ENCODE results near the gene TMPRSS7.
"Not testable (repeated sequence)": the region's sequence is repeated elsewhere in the genome, so short reads cannot be mapped to it uniquely, and the experiment has no call there.

TMPRSS7 gene

DNA sequence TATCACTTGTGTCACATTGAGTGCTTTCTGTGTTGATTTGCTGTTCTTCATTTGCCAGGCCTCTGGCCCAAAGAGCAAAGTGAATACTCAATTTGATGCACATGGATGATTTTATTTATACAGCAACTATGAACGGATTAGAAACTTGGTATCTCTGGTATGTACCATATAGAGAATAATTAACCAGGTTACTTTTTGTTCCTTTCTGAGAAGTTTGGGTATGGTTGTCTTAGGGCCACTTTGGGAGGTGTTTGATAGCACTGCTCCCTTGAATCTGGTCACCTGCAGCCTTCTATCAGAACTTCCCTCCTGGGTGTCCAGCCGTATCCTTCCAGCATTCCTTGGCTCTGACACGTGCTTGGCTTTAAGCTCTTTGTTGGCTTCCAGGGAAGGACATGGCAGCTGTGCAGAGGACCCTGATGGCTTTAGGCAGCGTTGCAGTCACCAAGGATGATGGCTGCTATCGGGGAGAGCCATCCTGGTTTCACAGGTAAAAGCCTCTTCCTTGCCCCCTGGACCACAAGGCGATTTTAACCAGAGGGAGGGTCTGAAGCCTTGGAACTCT lies 23.1 kb upstream of the TMPRSS7 start:
- Histone ChIP-seq H3K4me3 (no peak overlapping the region), H3K27ac (no peak overlapping the region)

DNA sequence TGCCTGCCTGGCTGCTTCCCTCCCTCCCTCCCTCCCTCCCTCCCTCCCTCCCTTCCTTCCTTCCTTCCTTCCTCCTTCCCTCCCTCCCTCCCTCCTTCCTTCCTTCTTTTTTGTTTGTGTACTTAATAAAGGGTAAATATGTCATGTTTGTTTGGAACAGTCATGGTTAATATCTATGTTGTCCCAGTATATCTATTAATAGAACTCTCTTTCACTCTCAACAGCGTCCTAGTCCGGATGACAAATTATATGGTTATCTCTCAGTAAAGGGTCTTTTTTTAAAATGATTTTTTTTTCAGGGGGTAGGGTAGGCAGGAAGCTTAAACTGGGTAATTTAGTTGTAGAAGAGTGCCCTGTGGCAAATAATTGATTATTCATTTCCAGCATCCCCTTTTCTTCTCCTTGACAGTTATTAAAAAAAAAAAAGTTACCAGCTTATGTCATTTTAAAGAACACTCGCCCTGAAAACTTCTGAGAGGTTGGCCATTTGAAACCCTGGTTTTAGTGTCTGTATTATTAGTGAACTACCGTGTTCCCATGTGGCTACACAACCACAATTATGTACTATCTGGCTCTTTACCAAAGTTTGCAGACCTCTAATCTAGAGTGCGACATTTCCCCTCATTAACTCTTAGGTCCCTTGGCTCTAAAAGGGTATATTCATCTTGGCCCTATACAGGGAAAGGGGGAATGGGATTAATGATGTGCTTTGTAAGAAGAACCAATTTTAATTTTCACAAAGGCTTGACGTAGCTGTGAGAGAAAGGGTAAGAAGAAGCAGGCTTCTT lies 22.1 kb upstream of the TMPRSS7 start:
- H3K27ac ChIP-seq = no peak overlapping the region
- no peak overlapping the region for H3K4me3 ChIP-seq

DNA sequence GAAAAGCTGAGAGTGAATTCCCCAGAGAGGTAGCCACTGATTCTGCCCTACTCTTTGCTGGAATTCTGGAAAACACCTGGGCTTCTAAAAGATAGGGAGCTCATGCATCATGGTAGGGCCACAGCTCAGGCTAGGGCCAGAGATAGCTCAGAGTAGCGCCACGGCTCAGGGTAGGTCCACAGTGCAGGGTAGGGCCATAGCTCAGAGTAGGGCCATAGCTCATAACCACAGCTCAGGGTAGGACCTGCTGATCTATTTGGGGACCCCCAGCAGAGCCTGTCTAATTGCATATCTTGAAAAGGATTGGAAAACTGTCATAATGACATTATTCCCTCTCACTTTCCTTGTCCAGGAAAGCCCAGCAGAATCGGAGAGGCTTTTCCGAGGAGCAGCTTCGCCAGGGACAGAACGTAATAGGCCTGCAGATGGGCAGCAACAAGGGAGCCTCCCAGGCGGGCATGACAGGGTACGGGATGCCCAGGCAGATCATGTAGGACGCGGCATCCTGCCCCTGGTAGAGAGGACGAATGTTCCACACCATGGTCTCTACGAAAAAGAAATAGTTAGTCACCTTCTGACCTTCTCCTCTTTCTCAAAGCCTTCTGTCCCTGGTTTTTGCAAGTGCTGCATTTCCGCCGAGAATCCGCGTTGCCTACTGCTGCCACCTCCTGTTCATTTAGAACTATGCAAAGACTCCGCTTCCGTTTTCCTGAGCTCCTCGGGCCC lies 21.3 kb upstream of the TMPRSS7 start:
- H3K4me3 ChIP-seq = no peak overlapping the region
- H3K27ac ChIP-seq = no peak overlapping the region

DNA sequence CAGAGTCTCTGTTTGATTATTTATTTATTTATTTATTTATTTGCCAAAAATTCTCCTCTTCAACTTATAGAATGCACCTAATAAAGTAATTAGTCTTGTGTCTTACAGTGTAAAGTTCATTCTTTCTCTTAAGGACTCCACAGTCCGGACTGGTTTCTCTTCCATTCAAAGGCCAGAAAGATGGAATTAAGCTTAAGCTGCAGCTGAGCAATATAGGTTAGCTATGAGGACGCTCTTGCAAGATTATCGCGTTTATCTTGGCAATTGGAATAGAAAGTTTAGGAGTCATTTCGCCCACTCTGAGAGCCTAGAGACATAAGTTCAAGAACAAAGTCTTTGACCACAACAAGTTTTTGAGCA lies 20.8 kb upstream of the TMPRSS7 start:
- H3K4me3 ChIP-seq = no peak overlapping the region
- no peak overlapping the region for H3K27ac ChIP-seq

DNA sequence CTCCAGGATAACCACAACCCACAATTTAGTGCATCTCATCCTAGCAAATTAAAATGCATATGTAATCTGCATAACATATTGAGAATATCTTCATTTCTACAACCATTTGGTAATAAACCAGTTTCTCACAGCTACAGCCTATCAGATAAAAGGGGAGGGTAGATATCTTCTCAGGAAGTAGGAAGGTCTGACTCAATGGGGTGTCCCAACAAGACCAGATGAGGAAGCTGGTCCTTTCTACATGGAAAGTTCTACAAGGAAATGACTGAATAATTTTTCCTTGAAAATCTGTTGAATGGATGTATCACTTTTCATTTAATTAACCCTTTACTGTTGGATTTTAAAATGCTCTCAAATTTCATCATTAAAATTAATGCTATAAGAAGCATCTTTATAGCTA lies 17.4 kb upstream of the TMPRSS7 start:
- Histone ChIP-seq H3K4me3 (no peak overlapping the region), H3K27ac (no peak overlapping the region)

DNA sequence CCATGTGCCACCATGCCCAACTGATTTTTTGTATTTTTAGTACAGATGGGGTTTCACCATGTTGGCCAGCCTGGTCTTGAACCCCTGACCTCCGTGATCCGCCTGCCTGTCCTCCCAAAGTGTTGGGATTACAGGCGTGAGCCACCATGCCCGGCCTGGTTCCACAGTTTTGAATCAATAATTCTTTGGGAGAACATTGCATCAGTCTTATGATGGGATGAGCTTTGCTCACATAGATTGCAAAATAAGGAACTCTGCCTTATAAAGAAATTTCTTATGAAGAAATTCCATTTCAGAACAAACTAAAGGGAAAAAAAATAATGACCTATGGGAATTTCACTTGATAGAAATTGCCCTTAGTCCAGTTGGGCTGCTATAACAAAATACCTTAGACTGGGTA lies 15.8 kb upstream of the TMPRSS7 start:
- H3K27ac ChIP-seq = no peak overlapping the region
- no peak overlapping the region for H3K4me3 ChIP-seq

DNA sequence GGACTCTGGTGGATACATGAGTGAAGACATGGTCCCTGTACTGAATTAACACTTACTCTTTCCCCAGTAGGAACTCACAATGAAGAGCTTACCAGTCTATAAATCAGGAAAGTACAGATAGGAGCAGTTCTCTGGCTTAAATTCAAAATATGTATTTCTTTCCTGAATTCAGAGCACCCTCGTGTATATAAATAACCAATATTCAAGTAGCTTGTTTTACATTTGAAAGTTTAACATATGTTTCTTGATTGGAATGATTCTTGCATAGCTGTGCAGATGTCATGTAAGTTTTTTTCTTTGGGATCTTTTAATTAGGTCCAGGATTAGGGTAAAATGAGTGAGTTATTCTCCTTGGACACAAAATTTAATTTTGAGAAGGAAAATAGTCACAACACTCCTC lies 14.8 kb upstream of the TMPRSS7 start:
- Histone ChIP-seq H3K4me3 (no peak overlapping the region), H3K27ac (no peak overlapping the region)

DNA sequence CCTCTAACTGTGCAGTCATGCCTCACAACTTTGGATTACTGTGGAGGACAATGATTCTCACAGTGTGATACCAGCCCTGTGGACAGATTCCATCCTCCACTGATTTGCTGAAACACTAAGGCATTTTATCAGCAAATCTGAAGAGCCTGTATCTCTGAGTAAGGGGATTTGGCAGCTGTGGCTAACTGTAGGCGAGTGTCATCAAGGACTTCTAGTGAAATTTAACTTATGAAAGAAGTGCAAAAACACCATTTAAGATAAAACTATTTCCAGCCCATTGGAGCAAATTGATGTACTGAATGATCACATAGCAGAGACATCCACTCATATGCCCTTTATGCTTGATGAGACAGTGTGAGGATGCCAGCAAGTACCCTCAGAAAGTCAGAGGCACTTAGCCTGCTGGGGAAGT lies 13.9 kb upstream of the TMPRSS7 start:
- no peak overlapping the region for H3K4me3 ChIP-seq

DNA sequence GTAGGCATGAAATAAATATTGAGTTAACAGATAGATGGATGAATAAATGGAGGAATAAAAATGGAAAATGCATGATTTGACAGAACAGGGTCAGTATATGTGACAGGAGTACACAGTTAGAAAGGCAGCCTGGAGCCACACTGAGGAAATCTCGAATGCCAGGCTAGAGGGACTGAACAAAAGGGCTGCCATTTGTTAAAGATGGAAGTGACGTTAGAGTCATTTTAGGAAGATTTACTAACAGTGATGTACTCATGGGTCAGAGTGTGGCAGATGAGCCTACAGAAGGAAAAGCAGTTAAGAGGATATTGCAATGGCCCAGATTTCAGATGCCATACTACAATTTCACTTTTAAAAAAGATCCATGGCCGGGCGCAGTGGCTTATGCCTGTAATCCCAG lies 7.4 kb upstream of the TMPRSS7 start:
- Histone ChIP-seq H3K27ac (no peak overlapping the region), H3K4me3 (no peak overlapping the region)

More for the DNA sequence above, 13.9 kb upstream of the TMPRSS7 start:
- no peak overlapping the region for H3K27ac ChIP-seq

DNA sequence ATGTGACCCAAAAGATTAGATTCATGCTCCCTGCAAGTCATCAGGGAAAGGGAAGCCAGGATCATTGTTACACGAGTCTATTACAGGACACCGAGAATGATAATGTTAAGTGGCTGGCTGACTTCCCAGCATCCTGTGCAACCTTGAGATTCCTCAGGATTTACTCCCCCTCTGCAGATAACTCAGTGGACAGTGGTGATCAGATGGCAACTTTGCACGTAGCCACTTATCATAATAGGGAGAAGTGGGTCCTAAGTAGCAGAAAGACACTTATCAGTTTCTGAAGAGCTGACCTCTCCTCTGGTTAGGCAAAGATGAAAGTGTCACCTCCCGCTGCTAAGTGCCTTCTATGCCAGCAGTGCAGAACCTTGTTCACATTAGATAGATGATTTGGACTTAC lies 6.7 kb upstream of the TMPRSS7 start:
- H3K4me3 ChIP-seq = no peak overlapping the region

DNA sequence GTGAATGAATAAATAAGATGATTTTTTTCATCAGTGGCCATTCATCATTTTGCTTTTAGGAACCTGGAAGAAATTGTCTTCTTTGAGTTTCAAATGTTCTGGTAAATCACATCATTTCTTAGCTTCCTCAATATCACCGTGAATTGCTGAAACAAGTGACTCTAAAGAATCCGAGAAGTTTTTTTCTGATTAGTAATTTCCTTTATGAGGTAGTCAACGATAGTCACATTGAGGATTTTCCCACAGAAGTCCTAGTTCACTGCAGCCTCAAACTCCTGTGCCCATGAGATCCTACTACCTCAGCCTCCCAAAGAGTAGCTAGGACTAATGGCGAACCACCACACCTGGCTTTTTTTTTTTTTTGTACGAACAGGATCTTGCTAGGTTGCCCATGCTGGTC lies 3.6 kb upstream of the TMPRSS7 start:
- no peak overlapping the region for H3K27ac ChIP-seq
- no peak overlapping the region for H3K4me3 ChIP-seq

More for the DNA sequence above, 6.7 kb upstream of the TMPRSS7 start:
- no peak overlapping the region for H3K27ac ChIP-seq

DNA sequence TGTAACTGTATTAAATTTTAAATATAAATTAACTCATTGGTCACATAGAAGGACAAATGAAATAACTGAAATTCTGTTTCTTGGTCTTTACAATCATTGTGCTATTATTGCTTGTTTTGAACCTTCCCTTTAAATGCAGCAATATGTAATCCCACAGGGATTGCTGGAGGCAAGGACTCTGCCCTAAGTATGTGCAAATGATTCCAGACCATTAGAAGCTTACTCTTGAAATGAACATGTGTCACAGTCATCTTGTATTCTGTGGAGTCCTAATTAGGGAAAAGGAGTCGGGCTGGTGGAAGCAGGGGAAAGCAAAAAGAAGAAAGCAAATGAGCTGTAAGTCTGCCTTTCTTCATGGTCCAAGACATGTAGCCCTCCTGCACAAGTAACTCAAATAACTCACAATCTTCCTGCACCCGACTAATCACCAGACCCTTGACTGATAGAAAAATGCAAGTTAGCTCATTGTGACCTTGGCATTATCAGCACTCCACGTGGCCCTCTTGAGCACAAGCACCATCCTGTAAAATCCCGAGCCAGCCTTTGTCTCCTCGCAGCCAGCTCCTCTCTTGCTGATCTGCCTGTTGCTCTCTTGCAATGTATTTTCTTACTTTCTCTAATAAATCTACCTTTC lies 2.3 kb upstream of the TMPRSS7 start:
- no peak overlapping the region for H3K27ac ChIP-seq
- H3K4me3 ChIP-seq = no peak overlapping the region

DNA sequence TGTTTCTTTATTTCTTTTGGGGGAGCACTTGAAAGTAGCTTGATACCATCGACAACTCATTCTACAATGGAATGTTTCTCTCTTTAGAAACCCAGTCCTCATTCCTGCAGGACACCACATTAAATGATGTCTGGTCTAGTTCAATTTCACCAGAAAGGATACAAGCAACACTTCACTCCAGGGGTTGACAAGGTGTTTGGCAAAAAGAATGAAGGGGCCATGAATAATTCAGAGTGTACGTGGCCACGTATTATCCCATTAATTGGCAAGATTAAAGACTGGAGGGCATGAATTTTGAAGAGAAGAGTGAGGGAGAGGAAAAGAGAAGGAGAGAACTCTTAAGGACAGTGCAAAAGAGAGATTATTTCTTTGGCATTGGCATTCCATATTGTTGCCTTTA lies 705 bp downstream of the TMPRSS7 start:
- Histone ChIP-seq H3K4me3 (no peak overlapping the region), H3K27ac (no peak overlapping the region)

DNA sequence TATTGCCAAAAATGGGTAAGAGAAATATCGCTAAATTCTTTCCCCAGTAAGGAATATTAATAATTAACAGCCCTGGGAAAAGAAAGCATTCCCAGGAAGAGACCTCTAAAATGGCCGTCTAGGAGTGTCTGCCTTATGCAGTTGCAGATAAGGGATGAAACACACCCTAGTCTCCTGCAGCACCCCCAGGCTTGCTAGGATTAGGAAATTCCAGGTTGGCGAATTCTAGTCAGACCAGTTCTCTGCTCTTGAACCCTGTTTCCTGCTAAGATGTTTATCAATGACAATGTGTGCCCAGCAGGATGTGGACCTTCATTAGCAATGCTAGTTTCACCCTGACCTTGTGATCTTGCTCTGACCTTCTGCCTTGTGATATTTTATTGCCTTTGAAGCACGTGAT lies 2.7 kb downstream of the TMPRSS7 start:
- not testable (repeated sequence) for H3K4me3 ChIP-seq, H3K27ac ChIP-seq

DNA sequence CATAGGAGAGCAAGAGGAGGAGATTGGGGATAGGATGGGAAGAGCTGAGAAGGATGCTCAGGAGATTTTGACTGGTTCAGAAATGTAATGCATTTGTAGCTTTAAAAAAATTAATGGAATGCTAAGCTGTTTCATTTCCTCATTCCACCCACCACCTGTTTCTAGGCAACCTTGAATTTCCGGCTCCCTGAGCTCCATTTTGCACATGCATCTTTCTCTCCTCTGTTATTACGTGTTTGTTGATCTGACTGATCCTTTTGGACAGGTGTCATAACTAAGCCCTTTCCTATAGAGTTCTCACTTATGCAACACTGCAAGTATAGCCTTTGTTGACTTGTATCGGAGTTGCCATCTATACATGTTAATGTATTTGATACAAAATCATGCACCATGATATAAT lies 4.3 kb downstream of the TMPRSS7 start:
- Histone ChIP-seq H3K4me3 (no peak overlapping the region), H3K27ac (no peak overlapping the region)

DNA sequence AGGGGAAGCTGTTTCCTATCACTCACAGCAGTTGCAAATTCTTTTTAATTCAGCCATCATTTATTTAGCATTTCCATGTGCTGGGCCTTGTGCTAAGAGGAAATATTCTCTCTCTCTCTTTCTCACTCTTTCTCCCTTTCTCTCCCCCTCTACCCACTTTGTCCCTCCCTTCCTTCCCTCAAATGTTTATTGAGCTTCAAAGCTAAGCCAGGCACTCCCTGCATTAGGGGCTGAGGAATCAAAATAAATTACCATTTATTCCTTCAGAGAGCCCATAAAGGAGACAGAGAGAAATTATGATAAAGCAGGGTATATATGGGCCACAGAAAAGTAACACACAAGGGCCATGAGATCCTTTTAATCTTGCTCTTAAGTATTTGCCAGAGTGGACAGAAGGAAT lies 6.8 kb downstream of the TMPRSS7 start:
- Histone ChIP-seq H3K4me3 (no peak overlapping the region), H3K27ac (no peak overlapping the region)

DNA sequence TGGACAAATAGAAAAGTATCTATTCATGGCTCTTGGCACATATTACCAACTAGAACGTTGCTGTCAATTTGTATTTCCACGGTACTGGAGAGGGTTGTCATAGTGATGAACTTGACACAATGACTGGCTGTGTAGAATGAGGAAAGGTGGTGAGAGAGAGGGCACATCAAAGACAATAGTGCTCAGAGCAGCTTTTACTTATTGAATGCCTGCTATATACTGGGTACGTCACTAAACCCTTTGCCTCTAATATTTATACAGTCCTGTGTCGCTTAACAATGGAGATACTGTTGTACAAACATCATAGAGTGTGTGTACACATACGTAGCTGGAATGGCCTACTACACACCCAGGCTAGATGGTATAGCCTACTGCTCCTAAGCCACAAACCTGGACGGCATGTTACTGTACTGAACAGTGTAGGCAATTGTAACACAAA lies 8.3 kb downstream of the TMPRSS7 start:
- H3K27ac ChIP-seq = no peak overlapping the region
- H3K4me3 ChIP-seq = no peak overlapping the region

DNA sequence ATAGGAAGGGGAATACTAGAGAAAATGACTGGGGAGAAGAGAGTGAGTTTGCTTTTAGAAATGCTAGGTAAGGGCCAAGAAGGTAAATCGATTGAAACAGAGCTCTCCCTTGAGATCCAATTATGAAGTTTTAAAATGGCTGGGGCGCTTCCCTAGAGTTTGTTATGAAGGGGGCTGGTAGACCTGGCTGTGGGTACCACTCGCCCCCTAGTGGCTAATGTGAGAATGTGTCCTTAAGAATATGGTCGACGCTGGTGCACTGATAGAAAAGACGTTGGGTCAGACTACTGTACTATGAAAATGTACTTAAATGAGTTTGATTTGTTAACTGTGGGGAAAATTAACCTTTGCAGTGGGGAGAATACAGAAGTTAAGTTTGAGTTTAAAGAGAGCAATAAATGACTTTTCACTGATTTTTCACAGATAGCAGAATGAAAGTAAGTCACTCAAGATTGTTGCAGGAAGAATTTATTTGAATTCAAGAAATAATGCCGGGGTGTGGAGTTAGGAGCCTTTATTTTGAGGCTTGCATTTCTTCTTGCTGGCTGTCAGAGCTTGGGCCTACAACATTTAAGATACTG lies 9.2 kb downstream of the TMPRSS7 start:
- H3K4me3 ChIP-seq = no peak overlapping the region
- no peak overlapping the region for H3K27ac ChIP-seq

DNA sequence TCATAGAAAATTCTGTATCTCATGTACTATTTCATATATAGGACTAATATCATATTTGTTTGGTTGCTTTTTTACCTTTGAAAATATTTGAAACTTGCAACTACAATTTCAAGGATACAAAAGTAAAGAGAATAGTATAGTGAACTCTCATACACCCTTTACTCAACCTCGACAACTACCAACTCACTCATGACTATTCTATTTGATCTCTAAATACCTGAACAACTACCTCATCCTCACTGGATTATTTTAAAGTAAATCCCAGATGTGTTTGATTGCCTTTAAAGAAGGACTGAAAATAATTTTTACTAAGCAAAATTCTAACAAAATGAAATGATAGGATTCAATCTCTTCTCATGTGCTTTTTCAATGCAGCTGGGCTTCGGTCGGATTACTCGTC lies 12.1 kb downstream of the TMPRSS7 start:
- Histone ChIP-seq H3K27ac (no peak overlapping the region), H3K4me3 (no peak overlapping the region)

DNA sequence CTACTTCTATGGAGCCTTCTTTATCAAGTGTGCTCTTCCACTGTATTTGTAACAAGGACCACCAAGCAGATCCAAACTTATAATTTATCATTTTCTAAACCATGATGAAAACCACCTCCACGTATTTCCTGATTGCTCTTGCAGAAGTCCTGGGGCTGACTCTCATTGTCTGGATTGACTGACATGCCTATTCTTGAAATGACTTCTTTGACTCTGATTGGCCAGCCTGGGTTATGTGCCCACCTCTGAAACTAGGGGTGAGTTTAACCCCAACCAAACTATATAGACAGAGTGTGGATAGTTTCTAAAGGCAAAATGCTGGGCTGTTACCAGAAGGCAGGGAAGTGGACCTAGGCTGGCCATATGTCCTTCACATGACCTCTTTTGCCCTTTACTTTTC lies 12.7 kb downstream of the TMPRSS7 start:
- Histone ChIP-seq H3K27ac (no peak overlapping the region), H3K4me3 (no peak overlapping the region)

Data from skin epidermis (tissue), 12 donors.